NCI-H1694 (cell line): ENCODE results near the gene SAMD4B.
"Not testable (repeated sequence)": the region's sequence is repeated elsewhere in the genome, so short reads cannot be mapped to it uniquely, and the experiment has no call there.

Source experiments
- DNase-seq: peaks from one replicate; lab custom pipeline; 2025; lab: John Stamatoyannopoulos, UW

SAMD4B gene

GRCh38 chr19:39365531-39365930 is 23.3 kb downstream of the SAMD4B start:
- DNase-seq, result no peak

GRCh38 chr19:39369200-39369599 is 27.0 kb downstream of the SAMD4B start:
- no peak for DNase-seq

GRCh38 chr19:39370735-39371134 is 28.5 kb downstream of the SAMD4B start:
- no peak for DNase-seq

- no peak for DNase-seq
Observed at GRCh38 chr19:39372047-39372802, 30.0 kb downstream of the SAMD4B start.

- DNase-seq, result no peak
Observed at GRCh38 chr19:39372941-39373340, 30.7 kb downstream of the SAMD4B start.

GRCh38 chr19:39375929-39376328 is 33.7 kb downstream of the SAMD4B start:
- no peak for DNase-seq

- no peak for DNase-seq
Observed at GRCh38 chr19:39377373-39378362, 35.4 kb downstream of the SAMD4B start.

- DNase-seq, result not testable (repeated sequence)
Observed at GRCh38 chr19:39379366-39379765, 37.1 kb downstream of the SAMD4B start.

GRCh38 chr19:39379865-39380396 is 37.7 kb downstream of the SAMD4B start:
- DNase-seq, result no peak

- no peak for DNase-seq
Observed at GRCh38 chr19:39380521-39381502, 38.6 kb downstream of the SAMD4B start.

- no peak for DNase-seq
Observed at GRCh38 chr19:39381910-39382611, 39.8 kb downstream of the SAMD4B start.

GRCh38 chr19:39382991-39383828 is 41.0 kb downstream of the SAMD4B start:
- DNase-seq, result no peak

- no peak for DNase-seq
Observed at GRCh38 chr19:39384839-39385568, 42.8 kb downstream of the SAMD4B start.

GRCh38 chr19:39385629-39386411 is 43.6 kb downstream of the SAMD4B start:
- DNase-seq, result no peak

- DNase-seq, result no peak
Observed at GRCh38 chr19:39386557-39386956, 44.3 kb downstream of the SAMD4B start.

GRCh38 chr19:39388657-39389056 is 46.4 kb downstream of the SAMD4B start:
- DNase-seq, result no peak

GRCh38 chr19:39389631-39390414 is 47.6 kb downstream of the SAMD4B start:
- no peak for DNase-seq

- DNase-seq, result no peak
Observed at GRCh38 chr19:39390451-39390750, 48.2 kb downstream of the SAMD4B start.
